ENCODE measurements around the gene SIKE1. TPM values are rescaled to one million over a fixed set of nuclear protein-coding genes. Genes with fewer than 3 reads are reported as not detected.

The SIKE1 gene
- total RNA-seq, 3 donors from 2014 or later (not counting 1 experiment from before 2014, with no cell fraction given): 53.3 to 57.5 (median 53.4) TPM

DNA sequence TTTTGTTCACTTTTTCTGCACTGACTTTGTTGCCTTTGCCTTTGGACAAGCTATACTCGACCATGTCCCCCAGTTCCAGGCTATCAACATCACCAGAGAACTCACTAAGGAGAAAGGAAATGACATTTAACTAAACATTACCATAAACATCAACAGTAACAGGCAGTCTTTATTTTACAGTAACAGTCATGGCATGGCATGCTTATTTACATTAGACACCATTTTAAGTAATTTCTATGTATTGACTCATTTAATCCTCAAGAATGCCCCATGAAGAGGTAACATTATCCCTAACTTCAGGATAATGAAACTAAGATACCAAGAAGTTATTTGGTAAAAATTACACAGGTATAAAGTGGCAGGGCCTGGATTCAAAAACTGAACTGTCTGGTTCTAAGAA, 55.3 kb downstream of the SIKE1 start:
- 94% methylated on average over 1 of the region's 1 CpG for WGBS (ENCODE audit: insufficient coverage)
- Histone ChIP-seq H3K36me3 (ENCODE audit: control insufficient read depth, insufficient read depth, low read length) (peaks cover 92% of the 10 kb centered on the region), H3K9me3 (ENCODE audit: control insufficient read depth, insufficient read depth, low read length) (no peaks in the 10 kb centered on the region), H3K27ac (ENCODE audit: low read length) (no peak overlapping the region), H3K4me1 (ENCODE audit: control insufficient read depth, insufficient read depth, low read length) (no peaks in the 10 kb centered on the region), H3K27me3 (ENCODE audit: control insufficient read depth, insufficient read depth, low read length) (no peaks in the 10 kb centered on the region), H3K4me3 (ENCODE audit: low read length) (no peak overlapping the region)
- TF ChIP-seq, protein P1, sequence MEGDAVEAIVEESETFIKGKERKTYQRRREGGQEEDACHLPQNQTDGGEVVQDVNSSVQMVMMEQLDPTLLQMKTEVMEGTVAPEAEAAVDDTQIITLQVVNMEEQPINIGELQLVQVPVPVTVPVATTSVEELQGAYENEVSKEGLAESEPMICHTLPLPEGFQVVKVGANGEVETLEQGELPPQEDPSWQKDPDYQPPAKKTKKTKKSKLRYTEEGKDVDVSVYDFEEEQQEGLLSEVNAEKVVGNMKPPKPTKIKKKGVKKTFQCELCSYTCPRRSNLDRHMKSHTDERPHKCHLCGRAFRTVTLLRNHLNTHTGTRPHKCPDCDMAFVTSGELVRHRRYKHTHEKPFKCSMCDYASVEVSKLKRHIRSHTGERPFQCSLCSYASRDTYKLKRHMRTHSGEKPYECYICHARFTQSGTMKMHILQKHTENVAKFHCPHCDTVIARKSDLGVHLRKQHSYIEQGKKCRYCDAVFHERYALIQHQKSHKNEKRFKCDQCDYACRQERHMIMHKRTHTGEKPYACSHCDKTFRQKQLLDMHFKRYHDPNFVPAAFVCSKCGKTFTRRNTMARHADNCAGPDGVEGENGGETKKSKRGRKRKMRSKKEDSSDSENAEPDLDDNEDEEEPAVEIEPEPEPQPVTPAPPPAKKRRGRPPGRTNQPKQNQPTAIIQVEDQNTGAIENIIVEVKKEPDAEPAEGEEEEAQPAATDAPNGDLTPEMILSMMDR (IDR thresholded peaks at IDR 0.05): no peak
- Mint-ChIP-seq H3K36me3 (peaks cover 47% of the 10 kb centered on the region), H3K27me3 (ENCODE audit: low read depth in 2 of 2) (no peaks in the 10 kb centered on the region), H3K9me3 (no peaks in the 10 kb centered on the region), H3K27ac (peak overlapping the region in 1 of 2 donors; percentile 8), H3K4me3 (no peak overlapping the region), H3K4me1 (peaks cover 0 to 3% of the 10 kb centered on the region in 2 donors)
- ATAC-seq (no peak), DNase-seq (no peak)
- intact Hi-C loops (cut with micrococcal nuclease): no loop called here

DNA sequence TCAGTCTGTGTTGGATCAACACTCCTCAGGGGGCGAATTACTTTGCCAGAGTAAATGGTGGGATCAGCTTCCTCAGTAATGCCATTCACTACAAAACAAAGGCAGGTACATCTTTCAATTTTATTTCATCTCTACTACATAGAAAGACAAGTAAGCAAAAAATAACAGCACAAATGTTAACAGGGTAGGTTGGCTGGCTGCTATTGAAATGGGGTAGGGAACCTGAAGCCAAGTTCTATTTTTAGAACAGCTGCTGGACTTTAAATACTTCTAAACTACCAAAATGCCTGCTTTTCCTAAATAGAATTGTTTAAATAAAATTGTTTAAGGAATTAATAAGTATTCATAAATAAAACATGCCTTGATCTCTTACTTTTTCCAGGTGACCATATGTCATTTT, 56.6 kb downstream of the SIKE1 start:
- Histone ChIP-seq H3K9me3 (ENCODE audit: control insufficient read depth, insufficient read depth, low read length) (no peaks in the 10 kb centered on the region), H3K27ac (ENCODE audit: low read length) (no peak overlapping the region), H3K27me3 (ENCODE audit: control insufficient read depth, insufficient read depth, low read length) (no peaks in the 10 kb centered on the region), H3K4me3 (ENCODE audit: low read length) (no peak overlapping the region), H3K4me1 (ENCODE audit: control insufficient read depth, insufficient read depth, low read length) (no peaks in the 10 kb centered on the region), H3K36me3 (ENCODE audit: control insufficient read depth, insufficient read depth, low read length) (peaks cover 93% of the 10 kb centered on the region)
- TF ChIP-seq, protein P1 (IDR thresholded peaks at IDR 0.05): no peak
- H3K9me3 Mint-ChIP-seq: no peaks in the 10 kb centered on the region
- H3K36me3 Mint-ChIP-seq: peaks cover 50% of the 10 kb centered on the region
- no peaks in the 10 kb centered on the region for H3K27me3 Mint-ChIP-seq (ENCODE audit: low read depth in 2 of 2)
- WGBS (ENCODE audit: insufficient coverage): 100% methylated on average over 1 of the region's 1 CpG
- intact Hi-C loops (cut with micrococcal nuclease): no loop called here
- H3K27ac Mint-ChIP-seq: peak overlapping the region; percentile 1 to 45
- ATAC-seq: no peak
- H3K4me3 Mint-ChIP-seq: no peak overlapping the region
- peaks cover 0 to 3% of the 10 kb centered on the region in 2 donors for H3K4me1 Mint-ChIP-seq
- DNase-seq: no peak

DNA sequence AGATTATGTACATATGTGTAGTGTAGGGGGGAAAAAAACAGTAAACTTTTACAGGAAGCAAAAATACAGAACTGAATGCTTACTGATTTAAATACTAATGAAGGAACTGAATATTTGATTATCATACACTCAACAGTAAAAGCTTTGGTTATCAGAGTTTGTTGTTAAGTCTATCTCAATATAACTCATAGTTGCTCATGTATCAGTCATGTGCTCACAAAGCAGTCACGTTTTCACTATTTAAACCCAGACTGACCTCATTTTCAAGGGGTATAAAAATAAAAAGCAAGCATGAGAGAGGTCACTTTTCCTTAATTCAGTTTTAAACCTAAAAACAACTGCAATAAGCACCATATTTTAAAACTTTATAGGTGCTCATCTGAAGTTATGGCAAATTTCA, 57.0 kb downstream of the SIKE1 start:
- H3K4me1 ChIP-seq (ENCODE audit: control insufficient read depth, insufficient read depth, low read length): no peaks in the 10 kb centered on the region
- Mint-ChIP-seq H3K4me1 (peaks cover 0 to 3% of the 10 kb centered on the region in 2 donors), H3K27ac (peak overlapping the region in 1 of 2 donors; percentile 45), H3K4me3 (no peak overlapping the region), H3K9me3 (no peaks in the 10 kb centered on the region), H3K36me3 (peaks cover 54% of the 10 kb centered on the region), H3K27me3 (ENCODE audit: low read depth in 2 of 2) (no peaks in the 10 kb centered on the region)
- TF ChIP-seq, protein P1 (IDR thresholded peaks at IDR 0.05): no peak
- intact Hi-C loops (cut with micrococcal nuclease): no loop called here
- ATAC-seq (no peak), DNase-seq (no peak)
- H3K27me3 ChIP-seq (ENCODE audit: control insufficient read depth, insufficient read depth, low read length): no peaks in the 10 kb centered on the region
- peaks cover 93% of the 10 kb centered on the region for H3K36me3 ChIP-seq (ENCODE audit: control insufficient read depth, insufficient read depth, low read length)
- no peak overlapping the region for H3K4me3 ChIP-seq (ENCODE audit: low read length)
- H3K9me3 ChIP-seq (ENCODE audit: control insufficient read depth, insufficient read depth, low read length): no peaks in the 10 kb centered on the region
- H3K27ac ChIP-seq (ENCODE audit: low read length): no peak overlapping the region
- WGBS (ENCODE audit: insufficient coverage): 33% methylated on average over 1 of the region's 1 CpG

DNA sequence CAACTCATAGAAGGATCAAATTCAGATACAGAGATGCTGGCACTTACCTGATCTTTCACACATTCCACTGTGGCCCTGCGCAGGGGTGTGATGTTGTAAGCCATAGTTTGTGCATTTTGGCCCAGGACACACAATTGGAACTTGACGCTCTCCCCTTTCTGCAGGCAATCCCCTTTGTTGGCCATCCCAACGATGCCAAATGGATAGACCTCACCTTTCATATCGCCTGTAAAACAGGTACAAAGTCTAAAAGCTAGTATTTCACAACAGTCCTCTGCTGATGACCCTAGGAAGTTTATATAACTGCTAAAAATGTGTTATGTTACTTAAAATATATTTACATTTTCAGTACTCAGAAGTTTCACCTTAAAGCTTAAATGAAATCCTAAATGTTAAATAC, 60.0 kb downstream of the SIKE1 start:
- DNase-seq: no peak
- no peak overlapping the region for H3K4me3 Mint-ChIP-seq
- no peaks in the 10 kb centered on the region for H3K27me3 Mint-ChIP-seq (ENCODE audit: low read depth in 2 of 2)
- peaks cover 48% of the 10 kb centered on the region for H3K36me3 Mint-ChIP-seq
- Histone ChIP-seq H3K36me3 (ENCODE audit: control insufficient read depth, insufficient read depth, low read length) (peaks cover 76% of the 10 kb centered on the region), H3K9me3 (ENCODE audit: control insufficient read depth, insufficient read depth, low read length) (no peaks in the 10 kb centered on the region), H3K4me1 (ENCODE audit: control insufficient read depth, insufficient read depth, low read length) (peaks cover 11% of the 10 kb centered on the region), H3K27ac (ENCODE audit: low read length) (no peak overlapping the region), H3K27me3 (ENCODE audit: control insufficient read depth, insufficient read depth, low read length) (no peaks in the 10 kb centered on the region), H3K4me3 (ENCODE audit: low read length) (no peak overlapping the region)
- intact Hi-C loops (cut with micrococcal nuclease): no loop called here
- H3K27ac Mint-ChIP-seq: peak overlapping the region in 1 of 2 donors; percentile 63
- H3K9me3 Mint-ChIP-seq: no peaks in the 10 kb centered on the region
- TF ChIP-seq, protein P1 (IDR thresholded peaks at IDR 0.05): no peak
- H3K4me1 Mint-ChIP-seq: peaks cover 16 to 18% of the 10 kb centered on the region in 2 donors
- 99% methylated on average over 4 of the region's 4 CpGs for WGBS (ENCODE audit: insufficient coverage)
- no peak for ATAC-seq
